Jurkat, Clone E6-1 (cell line): ENCODE data around the gene ZBTB5. TPM values are rescaled to one million over a fixed set of nuclear protein-coding genes. Genes with fewer than 3 reads are reported as not detected.
"Not testable (repeated sequence)": the region's sequence is repeated elsewhere in the genome, so short reads cannot be mapped to it uniquely, and the experiment has no call there.

ENCODE experiments used
- DNase-seq: peaks from one replicate; pipeline ENCODE4 v3.0.0-alpha.2; 2011; ENCODE audit warnings: low read depth, low spot score
- H3K4me3 ChIP-seq: 2 replicates; pipeline ENCODE4 v1.5.1; 2011; ENCODE audit warnings: mild to moderate bottlenecking, low read length, control low read depth, moderate library complexity
- polyA plus RNA-seq: library from polyadenylated mRNA; unstranded; fragments of >200 nt; gene quantifications from one replicate; pipeline ENCODE4 v1.2.1, GENCODE V29; 2012; ENCODE audit warnings: missing spikeins; ENCODE audit not compliant: insufficient read length, insufficient read depth

Gene ZBTB5, protein sequence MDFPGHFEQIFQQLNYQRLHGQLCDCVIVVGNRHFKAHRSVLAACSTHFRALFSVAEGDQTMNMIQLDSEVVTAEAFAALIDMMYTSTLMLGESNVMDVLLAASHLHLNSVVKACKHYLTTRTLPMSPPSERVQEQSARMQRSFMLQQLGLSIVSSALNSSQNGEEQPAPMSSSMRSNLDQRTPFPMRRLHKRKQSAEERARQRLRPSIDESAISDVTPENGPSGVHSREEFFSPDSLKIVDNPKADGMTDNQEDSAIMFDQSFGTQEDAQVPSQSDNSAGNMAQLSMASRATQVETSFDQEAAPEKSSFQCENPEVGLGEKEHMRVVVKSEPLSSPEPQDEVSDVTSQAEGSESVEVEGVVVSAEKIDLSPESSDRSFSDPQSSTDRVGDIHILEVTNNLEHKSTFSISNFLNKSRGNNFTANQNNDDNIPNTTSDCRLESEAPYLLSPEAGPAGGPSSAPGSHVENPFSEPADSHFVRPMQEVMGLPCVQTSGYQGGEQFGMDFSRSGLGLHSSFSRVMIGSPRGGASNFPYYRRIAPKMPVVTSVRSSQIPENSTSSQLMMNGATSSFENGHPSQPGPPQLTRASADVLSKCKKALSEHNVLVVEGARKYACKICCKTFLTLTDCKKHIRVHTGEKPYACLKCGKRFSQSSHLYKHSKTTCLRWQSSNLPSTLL
- polyA plus RNA-seq: 14.8 TPM

DNA sequence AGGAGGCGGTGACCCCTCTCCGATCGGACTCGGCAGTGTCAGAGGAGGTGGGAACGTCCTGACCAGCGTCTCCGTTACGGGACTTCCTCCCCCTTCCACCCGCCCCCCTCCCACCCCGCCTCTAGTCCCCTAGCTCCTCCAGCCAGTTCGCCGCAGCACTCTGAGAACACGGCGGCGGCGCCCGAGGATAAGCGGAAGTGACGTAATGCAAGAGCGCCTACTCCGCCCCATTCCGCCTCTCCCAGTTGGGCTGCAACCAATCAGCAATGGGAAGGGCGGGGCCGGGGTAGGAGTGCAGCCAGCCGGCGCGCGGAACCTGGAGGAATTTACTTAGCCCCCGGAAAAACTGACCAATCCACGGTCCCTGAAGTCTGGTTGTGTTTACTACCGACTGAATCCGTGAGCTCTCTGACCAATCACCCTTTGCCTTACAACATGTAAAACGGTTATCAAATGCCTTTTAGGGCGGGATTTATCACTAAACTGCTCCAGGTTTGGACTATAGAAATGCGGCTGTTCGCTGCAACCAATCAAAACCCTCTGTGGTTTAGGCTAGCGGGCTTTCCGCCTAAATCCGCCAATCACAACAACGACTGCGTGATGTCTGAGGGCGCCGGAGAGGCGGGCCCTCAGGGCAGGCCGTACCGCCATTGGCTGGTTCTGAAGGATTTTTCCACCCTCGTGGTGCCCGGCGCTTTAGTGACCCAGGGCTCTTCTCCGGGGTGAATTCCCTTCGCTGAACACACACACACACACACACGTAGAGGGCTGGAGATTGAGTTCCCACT is at the start of gene ZBTB5:
Gene ZBTB5, minus strand, starts transcription at position 202 of the 788 bp plus-strand sequence. CDS start 22,899 bp downstream, outside the sequence.
- peak; percentile 100 for DNase-seq
- H3K4me3 ChIP-seq: peak within 1 kb of the TSS; percentile 91

DNA sequence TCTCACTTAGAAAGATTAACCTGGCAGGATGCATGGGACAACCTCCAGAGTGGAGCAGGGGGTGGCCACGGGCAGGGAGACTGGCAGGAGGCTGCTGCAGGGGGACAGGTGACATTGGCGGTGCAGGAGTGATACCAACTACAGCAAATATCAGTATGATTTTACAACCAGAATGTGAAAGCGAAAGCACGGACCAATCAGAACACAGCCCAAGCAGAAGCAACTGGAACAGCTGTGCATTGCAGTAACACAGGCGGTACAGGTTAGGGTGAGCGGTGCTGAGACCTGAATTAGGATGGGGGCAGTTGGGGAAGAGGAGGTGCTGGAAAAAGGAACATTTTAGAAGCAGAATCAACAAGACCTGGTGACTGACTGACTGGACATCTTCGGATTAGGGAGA is 49.7 kb upstream of the ZBTB5 start:
- no peak overlapping the region for H3K4me3 ChIP-seq
- DNase-seq: no peak

DNA sequence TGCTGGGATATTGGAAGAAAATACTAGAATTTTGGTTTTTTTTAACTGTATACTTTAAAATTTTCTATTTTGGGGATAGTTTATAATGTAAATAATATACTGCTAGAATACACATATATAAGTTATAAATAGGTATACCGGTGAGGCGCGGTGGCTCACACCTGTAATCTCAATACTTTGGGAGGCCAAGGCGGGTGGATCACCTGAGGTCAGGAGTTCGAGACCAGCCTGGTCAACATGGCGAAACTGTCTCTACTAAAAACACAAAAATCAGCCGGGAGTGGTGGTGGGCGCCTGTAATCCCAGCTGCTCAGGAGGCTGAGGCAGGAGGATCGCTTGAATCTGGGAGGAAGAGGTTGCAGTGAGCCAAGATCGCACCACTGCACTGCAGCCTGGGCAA is 49.2 kb upstream of the ZBTB5 start:
- DNase-seq, H3K4me3 ChIP-seq: not testable (repeated sequence)

DNA sequence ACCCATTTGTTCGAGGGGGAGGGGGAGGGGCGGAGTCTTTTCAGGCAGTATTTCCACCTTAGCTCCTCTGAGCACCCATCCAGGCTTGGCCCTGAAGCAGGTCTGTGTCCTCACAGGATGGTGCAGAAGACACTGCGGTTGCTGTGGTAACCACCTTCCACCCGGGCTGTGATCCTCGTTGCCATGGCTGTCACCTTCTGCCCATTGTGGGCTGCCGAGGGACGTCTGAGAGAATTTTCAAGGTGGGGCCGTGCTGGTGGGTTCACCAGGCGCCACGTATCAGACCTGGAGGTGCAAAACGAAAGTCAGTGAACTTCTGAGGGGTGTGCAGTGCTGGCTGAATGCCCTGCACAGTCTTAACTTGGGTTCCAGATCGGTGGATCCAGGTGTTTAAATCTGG is 47.2 kb upstream of the ZBTB5 start:
- H3K4me3 ChIP-seq: no peak overlapping the region
- no peak for DNase-seq

DNA sequence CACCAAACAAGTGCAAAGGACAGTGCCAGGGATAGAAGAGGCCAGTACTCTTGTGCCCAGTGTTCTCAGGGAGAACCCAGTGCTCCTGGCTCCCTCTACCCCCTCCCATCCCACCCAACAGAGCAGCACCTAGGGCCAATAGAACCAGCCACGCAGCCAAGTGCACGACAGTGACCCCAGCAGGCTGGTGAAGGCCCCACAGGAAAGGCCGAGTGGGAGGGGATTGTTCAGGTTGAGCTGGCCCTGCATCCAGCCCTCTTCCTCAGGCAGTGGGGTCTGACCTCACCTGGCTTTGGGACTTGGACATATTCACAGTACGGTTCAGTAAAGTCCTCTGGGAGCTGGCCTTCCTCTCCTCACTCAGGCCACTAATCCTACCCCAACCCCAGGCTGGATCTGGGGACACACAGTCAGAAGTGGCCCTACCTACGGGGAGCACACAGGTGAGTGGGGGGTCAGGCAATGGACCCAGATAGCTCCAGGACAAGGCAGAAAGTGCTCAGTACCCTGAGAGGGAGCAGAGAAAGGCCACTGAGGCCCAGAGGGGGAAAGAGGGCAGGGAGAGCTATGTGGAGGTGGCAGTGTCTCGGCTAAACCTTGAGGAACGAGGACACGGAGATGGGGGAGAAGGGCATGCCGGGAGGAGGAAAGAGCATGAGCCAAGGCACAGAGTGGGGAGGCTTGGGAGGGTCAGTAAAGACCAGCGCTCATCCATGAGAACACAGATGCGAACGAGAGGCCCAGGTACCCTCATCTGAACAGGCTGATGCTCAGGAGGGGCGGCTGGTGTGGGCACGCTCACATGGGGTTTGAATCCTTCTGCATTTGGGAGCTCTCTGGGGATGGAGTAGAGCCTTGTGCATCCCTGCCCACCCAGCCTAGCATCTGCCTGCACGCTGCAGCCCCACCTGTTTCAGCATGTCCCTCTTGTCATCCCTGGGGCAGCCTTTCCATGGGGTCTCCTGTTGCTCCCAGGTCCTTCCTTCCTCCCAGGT is 46.1 kb upstream of the ZBTB5 start:
- H3K4me3 ChIP-seq: no peak overlapping the region
- DNase-seq: no peak

DNA sequence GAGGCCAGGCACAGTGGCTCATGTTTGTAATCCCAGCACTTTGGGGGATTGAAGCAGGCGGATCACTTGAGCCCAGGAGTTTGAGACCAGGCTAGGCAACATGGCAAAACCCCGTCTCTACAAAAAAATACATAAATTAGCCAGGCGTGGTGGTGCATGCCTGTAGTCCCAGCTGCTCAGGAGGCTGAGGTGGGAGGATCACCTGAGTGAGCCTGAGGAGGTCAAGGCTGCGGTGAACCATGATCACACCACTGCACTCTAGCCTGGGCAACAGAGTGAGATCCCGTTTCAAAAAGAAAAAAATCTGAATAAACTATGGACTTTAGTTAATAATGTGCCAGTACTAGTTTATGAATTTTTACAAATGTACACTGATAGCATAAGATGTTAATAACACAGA is 44.8 kb upstream of the ZBTB5 start:
- H3K4me3 ChIP-seq, DNase-seq: not testable (repeated sequence)

DNA sequence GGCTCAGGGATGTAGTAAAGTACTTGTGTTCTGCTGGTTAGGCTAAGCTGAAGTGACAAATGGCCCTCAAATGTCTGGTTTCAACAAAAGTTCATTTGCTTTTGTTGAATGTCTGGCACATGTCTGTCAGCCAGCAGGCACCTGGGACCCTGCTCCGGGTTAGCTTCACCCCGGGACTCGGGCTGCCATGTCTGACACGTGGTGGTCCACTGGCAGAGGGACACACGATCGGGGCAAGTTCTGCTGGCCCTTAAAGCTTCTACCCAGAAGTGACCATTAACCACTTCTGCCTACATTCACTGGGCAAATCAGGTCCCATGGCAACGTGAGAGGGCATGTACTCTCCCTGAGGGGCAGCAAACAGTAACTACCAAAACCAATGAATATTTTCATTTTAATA is 44.3 kb upstream of the ZBTB5 start:
- DNase-seq: no peak
- H3K4me3 ChIP-seq: no peak overlapping the region

DNA sequence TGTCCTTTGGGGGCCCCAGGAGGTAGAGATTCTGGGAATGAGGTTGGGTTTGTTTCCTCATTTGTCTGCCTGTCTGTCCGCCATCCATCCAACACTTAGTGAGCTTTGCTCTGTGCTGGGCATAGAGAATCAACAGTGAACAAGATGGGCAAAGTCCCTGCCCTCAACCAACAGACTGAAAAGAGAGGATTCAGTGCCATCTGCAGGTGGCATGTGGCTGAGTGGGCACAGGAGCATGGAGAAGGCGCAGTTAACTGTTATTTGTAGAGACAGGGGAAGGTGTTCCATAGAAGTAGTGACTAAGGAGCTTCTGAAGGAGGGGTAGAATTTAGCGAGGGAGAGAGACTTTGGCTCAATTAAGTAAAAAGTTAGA is 43.6 kb upstream of the ZBTB5 start:
- H3K4me3 ChIP-seq: no peak overlapping the region
- no peak for DNase-seq

DNA sequence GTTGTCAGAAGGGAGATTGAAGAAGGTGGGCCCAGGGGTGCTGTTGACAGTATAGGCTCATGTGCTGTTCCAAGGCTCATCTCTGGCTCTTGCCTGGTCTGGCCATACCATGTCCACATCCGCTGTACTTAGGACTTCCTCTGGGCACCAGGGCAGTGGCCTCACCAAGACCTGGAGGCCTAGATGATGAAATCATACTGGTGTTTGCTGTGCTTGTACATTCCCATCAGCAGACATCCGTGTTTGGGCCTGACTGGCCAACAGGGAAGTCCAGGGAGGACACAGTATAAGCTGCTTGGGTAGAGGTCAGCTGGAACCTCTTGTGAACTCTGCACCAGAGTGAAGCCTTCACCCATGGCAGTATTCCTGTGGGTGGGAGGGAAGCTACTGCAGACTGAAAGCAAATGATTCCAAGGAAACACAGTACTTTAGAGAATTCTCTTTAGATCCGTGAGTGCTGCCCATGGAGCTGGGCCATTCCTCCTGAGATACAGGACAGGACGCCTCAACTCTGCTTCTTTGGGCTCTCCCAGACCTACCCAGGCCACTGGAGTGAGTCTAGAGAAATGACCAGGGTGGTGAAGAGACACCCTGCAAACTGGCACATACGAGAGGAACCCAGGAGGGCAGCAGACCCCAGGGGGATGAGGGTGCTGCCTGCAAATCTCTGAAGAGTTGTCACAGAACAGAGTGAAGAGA is 43.0 kb upstream of the ZBTB5 start:
- no peak for DNase-seq
- no peak overlapping the region for H3K4me3 ChIP-seq

DNA sequence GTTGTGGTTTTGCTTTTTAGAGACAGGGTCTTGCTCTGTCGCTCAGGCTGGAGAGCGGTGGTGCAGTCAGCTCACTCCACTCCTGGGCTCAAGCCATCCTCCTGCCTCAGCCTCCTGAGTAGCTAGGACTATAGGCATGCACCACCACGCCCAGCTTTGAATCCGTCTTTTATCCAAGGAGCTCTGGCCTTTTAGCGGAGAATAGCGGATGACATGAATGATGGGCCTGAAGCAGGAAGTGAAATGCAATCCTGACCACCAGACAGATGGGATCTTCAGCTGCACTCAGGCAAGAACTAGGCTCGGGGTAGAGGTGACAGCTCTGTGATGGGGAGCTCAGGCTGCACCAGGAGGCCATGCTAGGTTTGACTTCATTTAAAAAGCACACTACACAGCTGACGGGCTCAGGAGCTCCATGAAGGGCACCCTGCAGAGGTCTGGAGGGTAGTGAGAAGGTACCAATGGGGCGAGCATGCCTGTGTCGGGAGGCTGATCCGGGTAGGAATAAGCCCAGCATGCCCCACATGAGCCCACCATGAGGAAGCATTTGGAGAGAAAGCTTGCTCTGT is 42.4 kb upstream of the ZBTB5 start:
- no peak for DNase-seq
- H3K4me3 ChIP-seq: no peak overlapping the region

DNA sequence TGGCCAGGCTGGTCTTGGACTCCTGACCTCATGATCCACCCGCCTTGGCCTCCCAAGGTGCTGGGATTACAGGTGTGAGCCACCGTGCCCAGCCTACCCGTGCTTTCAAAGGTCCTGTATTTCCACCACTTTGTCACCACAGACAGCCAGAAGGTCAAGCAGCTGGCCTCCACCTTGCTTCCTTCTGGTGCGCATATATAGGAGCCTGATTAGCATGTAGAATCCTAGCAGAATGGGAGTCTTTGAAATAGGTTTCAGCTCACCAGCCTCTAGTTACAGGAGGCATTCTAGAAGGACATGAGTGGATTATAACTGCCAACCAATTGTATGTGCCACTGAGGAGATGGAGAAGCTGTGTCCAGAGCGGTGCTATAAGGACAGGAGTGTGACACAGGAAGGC is 39.4 kb upstream of the ZBTB5 start:
- DNase-seq: no peak
- H3K4me3 ChIP-seq: no peak overlapping the region

DNA sequence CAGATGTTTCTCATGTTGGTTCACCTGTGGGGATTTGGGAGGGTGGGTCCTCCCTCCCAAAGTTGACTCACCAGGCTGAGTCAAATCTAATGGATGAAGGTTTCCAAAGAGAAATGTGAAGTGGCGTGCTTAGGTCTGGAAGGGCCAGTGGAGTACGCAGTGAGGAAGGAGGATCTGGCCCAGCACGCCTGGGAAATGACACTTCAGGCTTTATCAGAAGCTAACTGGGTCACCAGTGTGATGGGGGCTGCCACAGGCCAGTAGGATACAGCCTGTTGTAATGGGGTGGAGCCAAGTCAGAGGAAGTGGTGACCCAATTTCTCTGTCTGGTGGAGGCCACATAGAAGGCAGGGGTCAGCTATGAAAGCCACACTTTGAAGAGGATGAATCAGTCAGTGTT is 38.5 kb upstream of the ZBTB5 start:
- no peak for DNase-seq
- no peak overlapping the region for H3K4me3 ChIP-seq

DNA sequence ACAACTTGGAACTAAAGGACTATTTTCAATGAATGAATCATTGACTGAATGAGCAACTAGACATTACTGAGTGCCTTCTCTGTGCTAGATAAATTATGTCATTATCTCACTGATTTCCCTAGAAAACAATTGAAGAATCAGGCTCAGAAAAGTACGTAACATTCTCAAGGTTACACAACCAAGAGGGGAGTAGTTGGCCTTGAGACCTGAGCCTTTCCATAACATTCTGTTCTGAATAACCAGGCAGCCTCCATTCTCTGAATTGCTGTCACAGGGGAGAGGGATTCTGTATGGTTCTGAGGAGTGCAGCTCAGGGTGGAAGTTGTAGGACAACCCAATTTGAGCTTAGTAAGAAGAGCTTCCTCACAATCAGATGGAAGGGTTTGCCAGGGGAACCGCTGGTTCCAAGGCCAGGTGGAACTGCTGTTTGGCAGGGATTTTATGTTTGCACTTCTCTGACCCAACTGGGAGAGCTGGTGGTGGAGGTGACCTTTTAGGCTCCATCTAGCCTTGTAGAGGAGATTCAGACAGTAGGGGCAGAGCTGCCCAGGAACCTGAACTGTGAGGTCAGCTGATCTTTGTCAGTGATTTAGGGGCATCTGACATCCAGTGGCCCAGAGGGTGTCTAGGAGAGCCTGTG is 36.8 kb upstream of the ZBTB5 start:
- no peak for DNase-seq
- H3K4me3 ChIP-seq: no peak overlapping the region

DNA sequence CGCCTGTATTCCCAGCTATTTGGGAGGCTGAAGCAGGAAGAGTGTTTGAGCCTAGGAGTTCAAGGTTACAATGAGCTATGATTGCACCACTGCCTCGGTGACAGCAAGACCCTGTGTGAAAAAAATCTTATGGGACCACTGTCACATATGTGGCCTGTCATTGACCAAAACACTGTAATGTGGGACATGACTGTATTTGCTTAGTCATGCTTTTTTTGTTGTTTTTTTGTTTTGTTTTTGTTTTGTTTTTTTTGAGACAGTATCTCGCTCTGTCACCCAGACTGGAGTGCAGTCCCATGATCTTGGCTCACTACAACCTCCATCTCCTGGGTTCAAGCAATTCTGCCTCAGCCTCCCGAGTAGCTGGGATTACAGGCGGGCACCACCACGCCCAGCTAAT is 34.0 kb upstream of the ZBTB5 start:
- no peak overlapping the region for H3K4me3 ChIP-seq
- no peak for DNase-seq

DNA sequence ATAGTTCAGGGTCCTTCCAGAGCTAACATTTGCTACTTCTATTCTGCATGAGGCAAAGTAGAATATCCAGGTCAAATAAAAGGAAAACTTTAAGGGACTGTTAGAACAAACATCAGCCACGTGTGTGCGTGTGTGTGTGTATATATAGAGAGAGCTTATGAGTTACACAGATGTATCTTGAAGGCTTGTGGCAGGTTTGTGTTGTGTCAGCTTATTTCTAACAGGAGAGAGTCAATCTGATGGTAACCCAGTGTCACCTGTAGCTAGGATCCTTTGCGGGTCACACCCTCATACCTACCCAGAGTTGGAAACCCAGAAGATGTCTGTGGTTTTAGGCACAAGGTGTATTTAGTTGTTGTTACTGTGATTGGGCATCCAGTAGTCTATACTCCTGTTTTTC is 33.2 kb upstream of the ZBTB5 start:
- H3K4me3 ChIP-seq: no peak overlapping the region
- DNase-seq: no peak

DNA sequence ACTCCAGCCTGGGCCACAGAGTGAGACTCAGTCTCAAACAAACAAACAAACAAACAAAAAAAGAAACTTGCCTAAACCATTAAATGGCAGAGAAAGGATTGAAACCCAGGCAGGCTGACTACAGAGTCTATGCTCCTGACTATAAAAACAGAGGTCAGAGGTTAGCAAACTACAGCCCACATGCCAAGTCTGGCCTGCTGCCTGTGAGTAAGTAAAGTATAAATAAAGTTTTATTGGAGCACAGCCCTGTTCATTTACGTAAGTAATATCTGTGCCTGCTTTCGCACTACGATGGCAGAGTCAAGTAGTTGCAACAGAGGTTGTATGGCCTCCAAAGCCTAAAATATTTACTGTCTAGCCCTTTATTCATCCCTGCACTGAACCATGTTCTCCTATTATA is 32.1 kb upstream of the ZBTB5 start:
- DNase-seq: no peak

DNA sequence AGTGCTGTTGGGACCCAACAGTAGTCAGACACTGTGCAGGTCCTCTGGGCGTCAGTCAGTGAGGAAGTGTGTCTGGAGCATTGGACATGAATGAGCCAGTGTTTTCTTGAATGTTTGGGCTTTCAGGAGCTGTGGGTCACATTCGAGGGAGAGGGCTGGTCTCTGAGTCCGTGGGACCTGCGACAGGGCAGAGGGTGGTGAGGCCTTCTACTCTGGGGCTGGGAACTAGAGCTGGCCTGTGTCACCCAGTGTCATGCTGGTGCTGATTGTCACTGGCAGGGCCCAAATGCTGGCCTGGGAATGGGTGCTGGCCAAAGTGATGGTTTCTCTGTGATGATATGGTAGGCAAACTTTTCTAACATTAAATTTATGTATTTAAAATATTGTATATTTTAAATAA is 30.8 kb upstream of the ZBTB5 start:
- DNase-seq: no peak
- no peak overlapping the region for H3K4me3 ChIP-seq

More for the DNA sequence above, 32.1 kb upstream of the ZBTB5 start:
- H3K4me3 ChIP-seq: no peak overlapping the region
